ENCODE data around the gene HOXC11. TPM values are rescaled to one million over a fixed set of nuclear protein-coding genes. Genes with fewer than 3 reads are reported as not detected.

HOXC11 gene
- polyA plus RNA-seq, 6 donors from 2014 or later, result not detected

DNA sequence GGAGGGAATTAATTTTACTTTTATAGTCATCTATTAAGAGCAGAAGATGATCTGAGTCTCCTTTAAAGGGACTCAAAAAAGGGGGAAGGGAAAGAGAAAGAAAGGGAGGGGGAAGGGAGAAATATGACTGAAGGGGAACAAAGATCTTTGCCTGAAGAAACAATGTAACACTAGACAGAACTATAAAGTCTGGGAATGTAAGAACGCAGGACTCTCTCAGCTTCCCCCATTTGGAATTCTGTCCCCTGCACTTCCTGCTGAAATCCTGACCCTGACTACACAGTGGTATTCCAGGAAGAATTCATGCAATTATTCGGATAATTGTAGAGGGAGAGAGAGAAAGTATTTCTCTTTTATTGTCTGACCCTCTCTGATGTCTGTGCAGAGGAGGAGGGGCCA lies 8.6 kb upstream of the HOXC11 start:
- H3K36me3 Mint-ChIP-seq, result peaks cover 19 to 34% of the 10 kb centered on the region in 2 donors
- peaks cover 81 to 90% (median 84%) of the 10 kb centered on the region in 3 donors for H3K27me3 Mint-ChIP-seq
- peak overlapping the region in 3 of 6 donors; percentile 84 to 89 (median 89) for H3K27ac Mint-ChIP-seq
- peak overlapping the region in 5 of 8 donors; percentile 7 to 68 (median 29) for H3K4me3 Mint-ChIP-seq
- no peak for DNase-seq
- peaks cover 0 to 38% (median 20%) of the 10 kb centered on the region in 7 donors for H3K9me3 Mint-ChIP-seq
- no peak for ATAC-seq (ENCODE audit: low read depth in 2 of 2)
- peaks cover 23 to 50% (median 50%) of the 10 kb centered on the region in 3 donors for H3K4me1 Mint-ChIP-seq

DNA sequence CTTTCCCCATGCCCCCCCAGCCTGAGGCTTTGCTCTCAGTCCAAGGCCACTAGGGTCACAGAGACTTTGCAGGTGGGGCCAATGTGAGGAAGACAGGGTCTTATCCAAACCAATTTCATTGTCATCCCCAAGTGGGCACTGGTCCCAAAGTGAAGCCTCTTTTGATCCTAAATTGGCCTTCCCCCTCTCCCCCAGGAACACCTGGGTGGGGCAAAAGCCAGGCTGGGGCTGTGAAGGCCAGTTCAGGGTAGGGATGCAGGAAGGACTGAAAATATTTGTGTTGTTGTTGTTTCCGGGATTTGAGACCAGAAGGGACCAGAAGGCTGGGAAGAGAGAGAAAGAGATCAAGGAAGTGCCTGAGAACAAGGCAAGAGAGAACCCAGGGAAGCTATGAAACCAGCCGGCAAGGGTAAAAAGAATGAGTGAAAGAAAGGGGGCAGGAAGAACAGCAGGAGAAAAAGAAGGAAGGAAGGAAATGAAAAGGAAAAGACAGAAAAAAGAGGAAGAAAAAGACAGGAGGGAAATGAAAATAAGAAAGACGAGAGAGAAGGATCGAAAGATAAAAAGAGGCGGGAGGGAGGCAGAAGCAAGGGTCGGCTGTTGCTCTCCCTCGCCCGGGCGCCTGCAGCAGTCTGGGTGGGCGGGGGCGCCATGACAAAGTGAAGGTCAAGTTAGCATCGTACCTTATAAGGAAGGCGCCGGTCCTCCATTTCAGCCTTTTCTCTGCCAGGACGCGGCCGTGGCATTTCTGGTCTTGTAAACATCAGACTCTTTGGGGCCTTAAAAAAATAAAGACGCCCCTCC lies 7.4 kb upstream of the HOXC11 start:
- Mint-ChIP-seq H3K36me3 (peaks cover 15 to 24% of the 10 kb centered on the region in 2 donors), H3K4me3 (peak overlapping the region; percentile 12 to 86 (median 64)), H3K27me3 (peaks cover 81 to 90% (median 82%) of the 10 kb centered on the region in 3 donors), H3K9me3 (peaks cover 0 to 29% (median 15%) of the 10 kb centered on the region in 7 donors), H3K4me1 (peaks cover 23 to 50% (median 39%) of the 10 kb centered on the region in 3 donors), H3K27ac (peak overlapping the region in 4 of 6 donors; percentile 36 to 89 (median 56))
- ATAC-seq (ENCODE audit: low read depth in 2 of 2) (no peak), DNase-seq (no peak)

DNA sequence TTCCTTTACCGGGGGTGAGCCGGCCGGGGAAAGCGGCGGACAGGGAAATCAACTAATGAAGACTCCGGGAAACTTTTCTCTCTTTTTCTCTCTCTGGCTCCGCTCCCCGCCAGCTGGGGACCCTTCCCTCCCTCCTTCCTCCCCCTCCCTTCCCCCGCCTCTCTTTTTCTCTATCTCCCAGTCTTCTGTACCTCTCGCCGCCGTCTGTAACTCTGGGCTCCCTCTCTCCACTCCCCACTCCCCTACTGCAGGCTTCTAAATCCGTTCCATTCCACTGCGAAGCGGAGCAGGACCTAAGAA lies 6.9 kb upstream of the HOXC11 start:
- no peak for ATAC-seq (ENCODE audit: low read depth in 2 of 2)
- H3K4me1 Mint-ChIP-seq, result peaks cover 23 to 50% (median 38%) of the 10 kb centered on the region in 3 donors
- peaks cover 0 to 27% (median 14%) of the 10 kb centered on the region in 7 donors for H3K9me3 Mint-ChIP-seq
- DNase-seq, result no peak
- peaks cover 13 to 24% of the 10 kb centered on the region in 2 donors for H3K36me3 Mint-ChIP-seq
- peak overlapping the region in 5 of 6 donors; percentile 36 to 93 (median 76) for H3K27ac Mint-ChIP-seq
- H3K4me3 Mint-ChIP-seq, result peak overlapping the region in 7 of 8 donors; percentile 3 to 86 (median 67)
- H3K27me3 Mint-ChIP-seq, result peaks cover 84 to 92% (median 84%) of the 10 kb centered on the region in 3 donors

DNA sequence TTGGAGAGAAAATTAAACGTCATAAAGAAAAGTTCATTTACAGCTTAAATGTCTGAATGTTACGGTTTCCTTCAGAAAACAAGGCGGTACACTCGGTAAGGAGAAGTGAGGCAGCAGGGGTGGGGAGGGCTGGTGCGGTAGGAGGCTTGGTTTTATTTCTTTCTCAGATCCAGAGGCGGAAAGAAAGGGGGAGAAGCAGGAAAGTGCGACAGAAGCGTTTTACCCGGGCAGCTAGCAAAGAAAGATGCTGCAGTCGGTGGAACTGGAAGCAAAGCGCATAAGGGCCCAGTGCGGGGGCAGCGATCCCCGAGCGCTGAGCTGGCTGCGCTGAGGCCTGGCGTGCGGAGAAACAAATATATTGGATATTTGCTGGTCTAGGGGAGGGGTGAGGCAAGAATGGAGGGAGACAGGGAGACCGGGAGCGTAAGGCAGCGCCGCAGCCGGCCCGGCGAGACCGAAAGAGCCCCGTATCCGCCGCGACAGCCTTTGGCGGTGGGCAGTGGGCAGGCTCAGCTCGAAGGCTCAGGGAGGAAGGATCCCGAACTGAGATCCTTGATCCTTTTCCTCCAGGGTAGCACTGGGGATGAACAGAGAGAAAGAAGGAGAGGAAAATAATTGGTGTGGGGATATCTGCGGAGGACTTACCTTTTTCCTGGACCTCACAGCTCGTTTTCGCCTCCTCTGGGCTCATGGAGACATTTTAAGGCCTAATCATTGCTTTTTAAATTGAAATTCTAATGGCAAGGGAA lies 6.4 kb upstream of the HOXC11 start:
- H3K9me3 Mint-ChIP-seq, result peaks cover 0 to 27% (median 14%) of the 10 kb centered on the region in 7 donors
- DNase-seq, result no peak
- peaks cover 89 to 96% (median 89%) of the 10 kb centered on the region in 3 donors for H3K27me3 Mint-ChIP-seq
- peaks cover 23 to 50% (median 38%) of the 10 kb centered on the region in 3 donors for H3K4me1 Mint-ChIP-seq
- H3K27ac Mint-ChIP-seq, result peak overlapping the region in 4 of 6 donors; percentile 42 to 93 (median 83)
- no peak for ATAC-seq (ENCODE audit: low read depth in 2 of 2)
- H3K4me3 Mint-ChIP-seq, result peak overlapping the region in 7 of 8 donors; percentile 3 to 86 (median 62)
- H3K36me3 Mint-ChIP-seq, result peaks cover 13 to 24% of the 10 kb centered on the region in 2 donors

DNA sequence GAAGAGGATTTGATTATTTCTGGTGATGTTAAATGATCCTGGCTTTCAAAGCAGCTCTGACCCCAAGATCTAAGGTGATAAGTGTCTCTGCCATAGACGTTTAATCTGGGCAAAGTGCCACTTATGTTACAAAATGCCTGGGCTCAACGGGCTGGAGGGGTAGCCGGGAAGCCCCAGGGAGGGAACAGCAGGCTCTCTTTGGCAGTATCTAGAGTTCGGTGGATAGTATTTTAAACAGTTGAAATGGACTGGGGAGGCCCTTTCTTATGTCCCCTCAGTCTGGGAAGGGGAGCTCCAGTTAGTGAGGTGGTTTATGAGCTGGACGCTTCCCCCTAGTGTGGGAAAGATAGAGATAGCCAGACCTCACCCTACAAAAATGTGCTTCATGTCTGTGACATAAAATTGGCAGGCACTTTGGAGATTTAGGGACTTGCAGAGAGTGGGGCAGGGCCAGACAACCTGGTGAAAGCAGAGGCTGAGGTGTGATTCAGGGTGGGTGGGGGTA lies 5.5 kb upstream of the HOXC11 start:
- Mint-ChIP-seq H3K4me1 (peaks cover 23 to 47% (median 38%) of the 10 kb centered on the region in 3 donors), H3K4me3 (peak overlapping the region in 3 of 8 donors; percentile 48 to 72 (median 49)), H3K9me3 (peaks cover 0 to 31% (median 12%) of the 10 kb centered on the region in 7 donors), H3K27me3 (peaks cover 92 to 100% (median 95%) of the 10 kb centered on the region in 3 donors), H3K36me3 (peaks cover 13 to 24% of the 10 kb centered on the region in 2 donors), H3K27ac (peak overlapping the region in 3 of 6 donors; percentile 24 to 90 (median 52))
- no peak for ATAC-seq (ENCODE audit: low read depth in 2 of 2)
- DNase-seq, result no peak

DNA sequence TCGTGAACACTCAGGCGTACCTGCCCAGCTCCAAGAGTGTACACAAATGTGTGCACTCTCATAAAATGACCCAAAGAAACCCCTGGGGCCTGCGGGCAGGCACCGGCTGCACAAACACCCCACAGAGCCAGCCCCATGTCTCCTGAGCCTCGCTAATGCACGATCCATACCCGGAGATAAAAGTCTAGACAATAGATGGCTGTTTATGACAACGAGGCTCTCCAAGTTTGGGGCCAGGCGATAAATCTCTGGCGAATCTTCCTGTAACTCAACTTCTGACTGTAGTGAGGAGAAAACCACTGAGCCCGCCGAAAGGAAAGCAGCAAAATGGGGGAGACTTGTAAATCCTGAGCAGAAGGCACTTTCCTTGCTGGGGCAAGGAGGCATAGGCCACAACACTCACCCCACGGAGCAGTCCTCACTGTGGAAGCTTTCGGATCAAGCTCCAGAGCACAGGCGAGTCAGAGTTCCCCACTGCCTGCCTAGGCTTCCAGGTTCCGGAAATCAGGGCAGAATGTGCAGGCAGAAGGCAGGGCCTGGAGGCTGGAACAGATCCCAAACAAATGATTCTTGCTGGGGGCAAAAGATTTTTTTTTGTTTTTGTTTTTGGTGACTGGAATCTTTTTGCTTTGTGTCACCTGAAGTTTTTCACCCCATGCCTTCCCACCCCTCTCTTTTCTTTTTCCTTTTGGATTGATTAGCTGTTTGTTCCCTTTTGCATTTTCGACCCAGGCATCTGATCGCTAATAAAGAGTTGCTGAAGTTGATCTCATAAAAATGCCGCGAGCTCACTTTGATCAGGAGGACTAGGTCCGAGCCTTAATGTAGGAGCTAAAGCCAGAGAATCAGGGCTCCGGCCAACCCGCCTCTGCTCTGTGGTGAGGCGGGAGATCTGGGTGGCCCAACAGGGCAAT lies 4.5 kb upstream of the HOXC11 start:
- DNase-seq (no peak), ATAC-seq (ENCODE audit: low read depth in 2 of 2) (no peak)
- Mint-ChIP-seq H3K27ac (peak overlapping the region in 4 of 6 donors; percentile 34 to 87 (median 49)), H3K27me3 (peaks cover 92 to 100% (median 95%) of the 10 kb centered on the region in 3 donors), H3K4me3 (peak overlapping the region in 1 of 8 donors; percentile 49), H3K4me1 (peaks cover 32 to 54% (median 41%) of the 10 kb centered on the region in 3 donors), H3K36me3 (peaks cover 13 to 34% of the 10 kb centered on the region in 2 donors), H3K9me3 (peaks cover 5 to 40% (median 18%) of the 10 kb centered on the region in 7 donors)

DNA sequence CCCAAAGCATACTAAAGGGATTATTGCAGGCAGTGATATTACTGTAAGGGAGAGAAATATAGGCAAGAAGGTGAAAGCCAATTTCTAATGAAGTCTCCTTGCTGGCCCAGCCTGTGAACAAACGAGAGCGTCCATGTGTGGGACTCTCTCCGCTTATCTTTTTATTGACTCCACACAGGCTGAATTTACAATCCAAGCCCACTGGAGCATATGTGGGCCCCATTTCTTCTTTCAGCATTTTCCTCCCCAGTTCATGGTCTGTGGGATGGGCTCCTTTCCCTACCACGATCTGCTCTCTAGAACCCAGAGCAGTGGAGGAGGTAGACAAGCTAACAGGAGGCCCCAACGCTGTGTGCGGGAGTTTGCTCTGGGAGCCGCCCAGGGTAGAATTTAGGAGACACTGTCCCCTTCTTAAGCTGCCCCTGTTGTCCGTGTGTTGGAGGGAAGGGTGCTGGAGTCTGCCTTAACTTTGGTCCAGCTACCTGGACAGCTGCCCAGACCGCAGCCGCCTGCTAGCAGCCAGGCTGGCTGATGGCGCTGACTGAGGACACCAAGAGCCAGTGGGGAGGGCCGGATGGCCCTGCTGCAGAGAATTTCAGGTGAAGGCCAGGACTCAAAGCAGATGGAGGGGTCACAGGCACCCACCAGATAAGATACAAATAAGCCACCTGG lies 3.2 kb upstream of the HOXC11 start:
- H3K4me3 Mint-ChIP-seq, result no peak overlapping the region
- H3K27me3 Mint-ChIP-seq, result peaks cover 84 to 95% (median 84%) of the 10 kb centered on the region in 3 donors
- peaks cover 5 to 30% (median 16%) of the 10 kb centered on the region in 7 donors for H3K9me3 Mint-ChIP-seq
- no peak for ATAC-seq (ENCODE audit: low read depth in 2 of 2)
- peaks cover 8 to 26% of the 10 kb centered on the region in 2 donors for H3K36me3 Mint-ChIP-seq
- H3K27ac Mint-ChIP-seq, result peak overlapping the region in 1 of 6 donors; percentile 53
- peaks cover 21 to 46% (median 29%) of the 10 kb centered on the region in 3 donors for H3K4me1 Mint-ChIP-seq
- no peak for DNase-seq

DNA sequence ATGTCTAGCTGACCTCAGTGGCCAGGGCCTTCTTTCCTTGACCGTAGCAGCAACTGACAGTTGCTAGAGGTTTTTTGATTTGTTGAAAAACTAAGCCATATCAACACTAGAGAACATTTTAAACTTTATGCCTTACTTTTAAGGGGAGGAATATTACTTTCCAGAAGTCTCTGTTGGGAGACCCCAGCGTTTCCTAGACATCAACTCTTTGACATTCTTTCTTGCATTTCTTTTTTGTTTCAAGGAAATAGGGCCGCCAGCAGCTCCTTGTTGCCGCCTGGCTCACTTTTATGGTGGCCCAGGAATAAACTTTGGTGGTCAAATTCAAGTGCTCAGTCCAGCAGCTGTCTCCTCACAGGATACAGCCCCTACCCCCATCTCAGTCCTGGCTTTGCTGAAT lies 2.5 kb upstream of the HOXC11 start:
- Mint-ChIP-seq H3K27ac (no peak overlapping the region), H3K4me1 (peaks cover 24 to 44% (median 30%) of the 10 kb centered on the region in 3 donors), H3K4me3 (peak overlapping the region in 2 of 8 donors; percentile 71 to 75), H3K9me3 (peaks cover 5 to 28% (median 16%) of the 10 kb centered on the region in 7 donors), H3K36me3 (peaks cover 3 to 24% of the 10 kb centered on the region in 2 donors), H3K27me3 (peaks cover 82 to 92% (median 84%) of the 10 kb centered on the region in 3 donors)
- ATAC-seq (ENCODE audit: low read depth in 2 of 2) (no peak), DNase-seq (no peak)

DNA sequence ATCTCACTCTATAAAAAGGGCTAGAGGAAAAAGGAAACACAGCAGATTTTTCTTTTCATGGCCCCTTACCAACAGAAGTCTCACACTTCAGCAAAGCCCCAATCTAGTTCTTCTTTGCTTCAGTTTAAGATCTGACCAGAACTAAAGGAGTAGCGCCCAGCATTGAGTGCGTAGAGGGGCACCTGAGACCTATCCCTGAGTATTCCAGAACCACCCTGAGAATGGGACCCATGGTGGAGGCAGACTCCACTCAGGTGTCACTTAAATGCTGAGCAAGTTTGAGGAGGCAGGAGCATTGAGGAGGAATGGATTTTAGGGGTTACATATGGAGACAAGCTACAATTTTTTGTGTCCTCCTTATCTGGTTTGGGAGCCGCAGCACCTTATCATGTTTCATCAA lies 1.8 kb upstream of the HOXC11 start:
- peaks cover 0 to 24% of the 10 kb centered on the region in 2 donors for H3K36me3 Mint-ChIP-seq
- H3K4me3 Mint-ChIP-seq, result peak overlapping the region in 1 of 8 donors; percentile 71
- peak overlapping the region in 1 of 6 donors; percentile 87 for H3K27ac Mint-ChIP-seq
- peaks cover 82 to 92% (median 85%) of the 10 kb centered on the region in 3 donors for H3K27me3 Mint-ChIP-seq
- DNase-seq, result no peak
- ATAC-seq (ENCODE audit: low read depth in 2 of 2), result no peak
- peaks cover 5 to 28% (median 18%) of the 10 kb centered on the region in 7 donors for H3K9me3 Mint-ChIP-seq
- peaks cover 25 to 43% (median 29%) of the 10 kb centered on the region in 3 donors for H3K4me1 Mint-ChIP-seq

DNA sequence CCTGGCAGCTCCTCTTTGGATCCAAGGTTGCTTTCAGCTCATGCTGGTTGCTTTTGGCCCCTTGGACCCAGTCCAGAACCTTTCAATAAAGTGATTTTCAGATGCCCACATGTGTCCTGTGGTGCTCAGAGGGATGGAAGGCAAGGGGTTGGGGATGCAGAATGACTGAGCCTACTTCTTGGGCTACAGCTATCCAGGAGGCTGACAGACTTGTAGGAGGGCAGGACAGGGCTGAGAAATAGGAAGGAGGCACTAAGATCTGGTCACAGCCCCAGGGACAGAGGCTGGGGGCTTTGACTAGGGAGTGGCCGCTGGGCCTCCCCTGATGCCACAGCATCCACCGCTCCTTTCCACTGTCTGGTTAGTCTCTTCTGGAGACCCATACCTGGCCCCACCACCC lies 1.2 kb upstream of the HOXC11 start:
- Mint-ChIP-seq H3K4me3 (peak overlapping the region in 2 of 8 donors; percentile 51 to 71), H3K27me3 (peaks cover 79 to 92% (median 81%) of the 10 kb centered on the region in 3 donors), H3K4me1 (peaks cover 19 to 37% (median 24%) of the 10 kb centered on the region in 3 donors), H3K9me3 (peaks cover 5 to 28% (median 13%) of the 10 kb centered on the region in 7 donors), H3K36me3 (peaks cover 0 to 18% of the 10 kb centered on the region in 2 donors), H3K27ac (peak overlapping the region in 2 of 6 donors; percentile 37 to 93)
- no peak for ATAC-seq (ENCODE audit: low read depth in 2 of 2)
- DNase-seq, result no peak

DNA sequence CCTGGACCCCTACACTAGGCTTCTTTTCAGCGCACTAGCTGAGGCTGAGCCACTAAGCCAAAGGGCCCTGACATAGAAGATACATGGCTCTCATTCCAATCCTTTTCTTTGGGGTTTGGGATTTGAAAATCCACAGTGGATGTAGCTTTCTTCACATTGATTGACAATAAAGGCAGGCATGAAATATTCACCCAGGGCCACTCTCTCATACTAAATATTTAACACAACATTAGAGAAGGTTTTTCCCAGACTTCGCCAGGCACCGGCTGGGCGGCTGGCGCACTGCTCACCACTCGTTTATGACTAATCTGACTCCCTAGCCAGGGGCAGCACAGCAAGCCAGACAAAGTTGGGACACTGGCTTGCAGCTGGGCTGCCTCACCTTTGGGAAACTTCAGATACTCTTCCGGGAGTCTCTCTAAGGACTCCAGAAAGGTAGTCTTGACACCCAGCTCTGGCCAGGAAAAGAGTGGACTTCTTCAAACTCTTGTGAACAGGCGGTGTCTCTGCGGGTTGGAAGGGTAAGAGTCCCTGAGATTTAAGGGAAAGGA lies 699 bp upstream of the HOXC11 start:
- H3K9me3 Mint-ChIP-seq, result peaks cover 5 to 28% (median 13%) of the 10 kb centered on the region in 7 donors
- peak overlapping the region in 4 of 8 donors; percentile 3 to 71 (median 53) for H3K4me3 Mint-ChIP-seq
- peak overlapping the region in 3 of 6 donors; percentile 64 to 96 (median 93) for H3K27ac Mint-ChIP-seq
- DNase-seq (no peak), ATAC-seq (ENCODE audit: low read depth in 2 of 2) (no peak)
- peaks cover 19 to 32% (median 19%) of the 10 kb centered on the region in 3 donors for H3K4me1 Mint-ChIP-seq
- H3K27me3 Mint-ChIP-seq, result peaks cover 74 to 92% (median 83%) of the 10 kb centered on the region in 3 donors
- H3K36me3 Mint-ChIP-seq, result peaks cover 0 to 17% of the 10 kb centered on the region in 2 donors
